Ishikawa (cell line): ENCODE results near the gene CCNT2.

Experiments used
- CEBPB ChIP-seq: IDR thresholded peaks from 2 replicates; pipeline ENCODE4 v1.6.1; 2012
- CREB1 ChIP-seq: IDR thresholded peaks from 2 replicates; pipeline ENCODE4 v1.6.1; 2012; ENCODE audit warnings: low read depth
- EGR1 ChIP-seq: IDR thresholded peaks from 2 replicates; pipeline ENCODE4 v1.6.1; 2012
- EP300 ChIP-seq: IDR thresholded peaks from 2 replicates; pipeline ENCODE4 v1.6.1; 2012; ENCODE audit warnings: borderline replicate concordance
- FOXM1 ChIP-seq: IDR thresholded peaks from 2 replicates; pipeline ENCODE4 v1.6.1; 2012; ENCODE audit warnings: low read depth, borderline replicate concordance
- NFIC ChIP-seq: IDR thresholded peaks from 2 replicates; pipeline ENCODE4 v1.6.1; 2012
- RAD21 ChIP-seq: IDR thresholded peaks from 2 replicates; pipeline ENCODE4 v1.6.1; 2012; ENCODE audit warnings: low read depth
- TAF1 ChIP-seq: IDR thresholded peaks from 2 replicates; pipeline ENCODE4 v1.6.1; 2012; ENCODE audit warnings: low read depth, mild to moderate bottlenecking
- TCF12 ChIP-seq: IDR thresholded peaks from 2 replicates; pipeline ENCODE4 v1.6.1; 2012; ENCODE audit warnings: low read depth
- TEAD4 ChIP-seq: IDR thresholded peaks from 2 replicates; pipeline ENCODE4 v1.6.1; 2012
- YY1 ChIP-seq: IDR thresholded peaks from 2 replicates; pipeline ENCODE4 v1.6.1; 2012; ENCODE audit warnings: low read depth
- ZBTB7A ChIP-seq: IDR thresholded peaks from 2 replicates; pipeline ENCODE4 v1.6.1; 2012; ENCODE audit warnings: low read depth
- TF ChIP-seq, protein P1 (sequence below): IDR thresholded peaks from 2 replicates; pipeline ENCODE4 v1.6.1; 2012; ENCODE audit warnings: low read depth, mild to moderate bottlenecking
- TF ChIP-seq, protein P2 (sequence below): IDR thresholded peaks from 2 replicates; pipeline ENCODE4 v1.6.1; 2012
- TF ChIP-seq, protein P3 (sequence below): IDR thresholded peaks from 2 replicates; pipeline ENCODE4 v1.6.1; 2012

CCNT2 gene

DNA sequence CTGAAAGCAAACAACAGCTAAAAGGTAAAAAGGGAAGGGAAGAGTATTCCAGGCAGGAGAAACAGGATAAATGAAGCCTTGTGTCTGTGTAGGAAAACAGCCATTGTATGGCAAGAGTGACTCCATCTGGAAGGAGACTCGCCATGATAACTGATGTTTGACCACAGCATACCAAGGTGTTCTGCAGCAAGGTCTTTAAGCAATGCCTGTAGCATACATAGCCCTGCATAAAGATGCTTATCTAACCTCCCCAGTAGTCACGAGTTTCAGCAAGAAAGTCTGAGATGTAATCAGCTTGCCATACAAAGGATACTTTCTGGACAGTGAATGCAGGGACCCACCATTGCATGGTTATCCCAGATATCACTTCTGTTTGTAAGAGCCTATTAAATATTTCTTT, 11.9 kb upstream of the CCNT2 start:
- TF ChIP-seq ZBTB7A (no peak), EGR1 (no peak), FOXM1 (no peak), YY1 (no peak), EP300 (no peak)
- TF ChIP-seq, protein P1, sequence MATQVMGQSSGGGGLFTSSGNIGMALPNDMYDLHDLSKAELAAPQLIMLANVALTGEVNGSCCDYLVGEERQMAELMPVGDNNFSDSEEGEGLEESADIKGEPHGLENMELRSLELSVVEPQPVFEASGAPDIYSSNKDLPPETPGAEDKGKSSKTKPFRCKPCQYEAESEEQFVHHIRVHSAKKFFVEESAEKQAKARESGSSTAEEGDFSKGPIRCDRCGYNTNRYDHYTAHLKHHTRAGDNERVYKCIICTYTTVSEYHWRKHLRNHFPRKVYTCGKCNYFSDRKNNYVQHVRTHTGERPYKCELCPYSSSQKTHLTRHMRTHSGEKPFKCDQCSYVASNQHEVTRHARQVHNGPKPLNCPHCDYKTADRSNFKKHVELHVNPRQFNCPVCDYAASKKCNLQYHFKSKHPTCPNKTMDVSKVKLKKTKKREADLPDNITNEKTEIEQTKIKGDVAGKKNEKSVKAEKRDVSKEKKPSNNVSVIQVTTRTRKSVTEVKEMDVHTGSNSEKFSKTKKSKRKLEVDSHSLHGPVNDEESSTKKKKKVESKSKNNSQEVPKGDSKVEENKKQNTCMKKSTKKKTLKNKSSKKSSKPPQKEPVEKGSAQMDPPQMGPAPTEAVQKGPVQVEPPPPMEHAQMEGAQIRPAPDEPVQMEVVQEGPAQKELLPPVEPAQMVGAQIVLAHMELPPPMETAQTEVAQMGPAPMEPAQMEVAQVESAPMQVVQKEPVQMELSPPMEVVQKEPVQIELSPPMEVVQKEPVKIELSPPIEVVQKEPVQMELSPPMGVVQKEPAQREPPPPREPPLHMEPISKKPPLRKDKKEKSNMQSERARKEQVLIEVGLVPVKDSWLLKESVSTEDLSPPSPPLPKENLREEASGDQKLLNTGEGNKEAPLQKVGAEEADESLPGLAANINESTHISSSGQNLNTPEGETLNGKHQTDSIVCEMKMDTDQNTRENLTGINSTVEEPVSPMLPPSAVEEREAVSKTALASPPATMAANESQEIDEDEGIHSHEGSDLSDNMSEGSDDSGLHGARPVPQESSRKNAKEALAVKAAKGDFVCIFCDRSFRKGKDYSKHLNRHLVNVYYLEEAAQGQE = no peak
- TF ChIP-seq, protein P2, sequence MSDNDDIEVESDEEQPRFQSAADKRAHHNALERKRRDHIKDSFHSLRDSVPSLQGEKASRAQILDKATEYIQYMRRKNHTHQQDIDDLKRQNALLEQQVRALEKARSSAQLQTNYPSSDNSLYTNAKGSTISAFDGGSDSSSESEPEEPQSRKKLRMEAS = no peak

DNA sequence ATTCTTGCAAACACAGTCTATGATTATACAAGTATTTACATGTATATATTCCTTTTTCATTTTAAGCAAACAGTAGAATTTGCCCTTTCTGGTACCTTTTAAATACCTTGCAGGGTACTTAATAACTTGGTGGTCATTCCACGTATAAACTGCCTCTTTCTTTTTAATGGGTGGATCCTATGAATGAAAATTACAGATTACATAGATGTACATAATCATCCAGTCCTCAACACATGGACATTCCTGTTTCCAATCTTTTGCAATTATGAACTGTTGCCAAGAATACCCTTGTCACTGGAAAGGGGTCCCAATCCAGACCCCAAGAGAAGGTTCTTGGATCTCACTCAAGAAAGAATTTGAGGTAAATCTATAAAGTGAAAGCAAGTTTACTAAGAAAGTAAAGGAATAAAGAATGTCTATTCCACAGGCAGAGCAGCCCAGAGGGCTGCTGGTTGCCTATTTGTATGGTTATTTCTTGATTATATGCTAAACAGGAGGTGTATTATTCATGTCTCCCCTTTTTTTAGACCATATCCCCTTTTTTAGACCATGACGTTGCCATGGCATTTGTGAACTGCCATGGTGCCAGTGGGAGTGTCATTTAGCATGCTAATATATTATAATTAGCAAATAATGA, 7.7 kb upstream of the CCNT2 start:
- TF ChIP-seq EGR1 (no peak), ZBTB7A (no peak), CEBPB (no peak), YY1 (no peak), EP300 (no peak)
- TF ChIP-seq, protein P2 = no peak
- TF ChIP-seq, protein P1 = no peak

DNA sequence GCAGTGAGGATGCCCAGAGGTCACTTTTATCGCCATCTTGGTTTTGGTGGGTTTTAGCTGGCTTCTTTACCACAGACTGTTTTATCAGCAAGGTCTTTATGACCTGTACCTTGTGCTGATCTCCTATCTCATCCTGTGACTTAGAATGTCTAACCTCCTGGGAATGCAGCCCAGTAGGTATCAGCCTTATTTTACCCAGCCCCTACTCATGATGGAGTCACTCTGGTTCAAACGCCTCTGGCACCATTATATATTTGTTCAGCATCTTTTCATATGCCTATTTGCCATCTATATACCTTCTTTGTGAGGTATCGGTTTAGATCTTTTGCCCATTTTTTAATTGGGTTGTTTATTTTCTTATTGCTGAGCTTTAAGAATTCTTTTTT, 7.2 kb upstream of the CCNT2 start:
- TF ChIP-seq TEAD4 = no peak
- no peak for TF ChIP-seq TAF1
- no peak for TF ChIP-seq CEBPB
- no peak for TF ChIP-seq ZBTB7A
- TF ChIP-seq, protein P1 = no peak
- no peak for TF ChIP-seq FOXM1
- no peak for TF ChIP-seq RAD21
- no peak for TF ChIP-seq CREB1
- TF ChIP-seq, protein P2 = no peak
- TF ChIP-seq, protein P3, sequence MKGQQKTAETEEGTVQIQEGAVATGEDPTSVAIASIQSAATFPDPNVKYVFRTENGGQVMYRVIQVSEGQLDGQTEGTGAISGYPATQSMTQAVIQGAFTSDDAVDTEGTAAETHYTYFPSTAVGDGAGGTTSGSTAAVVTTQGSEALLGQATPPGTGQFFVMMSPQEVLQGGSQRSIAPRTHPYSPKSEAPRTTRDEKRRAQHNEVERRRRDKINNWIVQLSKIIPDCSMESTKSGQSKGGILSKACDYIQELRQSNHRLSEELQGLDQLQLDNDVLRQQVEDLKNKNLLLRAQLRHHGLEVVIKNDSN = no peak
- no peak for TF ChIP-seq EP300
- no peak for TF ChIP-seq TCF12
- TF ChIP-seq EGR1 = no peak
- no peak for TF ChIP-seq NFIC
- no peak for TF ChIP-seq YY1

DNA sequence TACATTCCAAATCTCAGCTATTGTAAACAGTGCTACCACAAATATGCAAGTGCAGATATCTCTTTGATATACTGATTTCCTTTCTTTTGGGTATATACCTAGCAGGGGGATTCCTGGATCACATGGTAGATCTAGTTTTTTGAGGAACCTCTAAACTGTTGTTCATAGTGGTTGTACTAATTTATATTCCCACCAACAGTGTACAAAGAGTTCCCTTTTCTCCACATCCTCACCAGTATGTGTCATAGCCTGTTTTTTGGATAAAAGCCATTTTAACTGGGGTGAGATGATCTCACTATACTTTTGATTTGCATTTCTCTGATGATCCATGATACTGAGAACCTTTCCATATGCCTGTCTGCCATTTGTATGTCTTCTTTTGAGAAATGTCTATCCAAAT, 6.3 kb upstream of the CCNT2 start:
- TF ChIP-seq, protein P3 = no peak
- TF ChIP-seq RAD21 = no peak
- TF ChIP-seq YY1 = no peak
- TF ChIP-seq EP300 = no peak
- no peak for TF ChIP-seq CREB1
- TF ChIP-seq, protein P2 = no peak
- TF ChIP-seq ZBTB7A = no peak
- TF ChIP-seq FOXM1 = no peak
- TF ChIP-seq NFIC = no peak
- TF ChIP-seq TAF1 = no peak
- TF ChIP-seq CEBPB = no peak
- no peak for TF ChIP-seq TEAD4
- TF ChIP-seq, protein P1 = no peak
- TF ChIP-seq EGR1 = no peak
- TF ChIP-seq TCF12 = no peak
